Measurements from ENCODE around the gene PARP6.

PARP6 gene

GRCh38 chr15:72193836-72194396 is 78.4 kb downstream of the PARP6 start:
- TF ChIP-seq CTCF (IDR thresholded peaks at IDR 0.05; ENCODE audit: extremely low read depth, insufficient read depth, missing control alignments): no peak
- in situ Hi-C loops (cut with MboI; ENCODE audit: low pct_unique_long_range_greater_than_20kb, low sequenced_read_pairs, unreplicated experiment): no loop called here
- DNase-seq (ENCODE audit: low spot score): no peak

GRCh38 chr15:72192416-72192815 is 79.9 kb downstream of the PARP6 start:
- no peak for TF ChIP-seq CTCF (IDR thresholded peaks at IDR 0.05; ENCODE audit: extremely low read depth, insufficient read depth, missing control alignments)
- in situ Hi-C loops (cut with MboI; ENCODE audit: low pct_unique_long_range_greater_than_20kb, low sequenced_read_pairs, unreplicated experiment): no loop called here
- DNase-seq (ENCODE audit: low spot score): no peak
